ENCODE results near the gene DNAJC1. TPM values are rescaled to one million over a fixed set of nuclear protein-coding genes. Genes with fewer than 3 reads are reported as not detected.

Gene DNAJC1
- total and polyA plus RNA-seq, 2 of the 8 experiments (the other 6 are each of a cell fraction or from before 2014, with no cell fraction given): 6.8 to 14.8 TPM

DNA sequence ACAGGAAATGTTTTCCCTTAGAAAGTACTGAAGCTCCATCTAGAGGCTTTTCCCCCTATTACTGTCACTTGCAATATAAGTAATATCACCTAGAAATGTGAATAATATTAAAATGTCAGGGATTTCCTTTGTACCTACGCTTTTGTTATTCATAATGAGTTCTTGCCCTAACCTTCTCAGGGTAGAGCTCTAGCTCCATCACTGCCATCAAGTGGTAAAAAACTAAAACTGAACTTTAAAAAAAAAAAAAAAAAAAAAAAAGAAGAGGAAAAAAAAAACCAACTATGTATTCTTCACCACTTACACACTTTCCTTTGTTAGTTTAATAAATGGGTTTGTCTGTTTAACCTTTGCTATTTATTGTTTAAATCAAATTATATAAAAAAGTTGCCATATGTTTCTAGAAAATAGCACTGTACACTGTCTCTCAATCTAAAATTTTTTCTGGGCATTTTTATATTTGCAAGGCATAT is 49.9 kb downstream of the DNAJC1 start:
- POLR2A ChIA-PET (ENCODE audit: partially characterized antibody): no interaction called here
- TF ChIP-seq RAD21 (IDR thresholded peaks at IDR 0.05 in 1 of 2, conservative IDR thresholded peaks at IDR 0.05 in 1 of 2; ENCODE audit: low read depth in 2 of 2, low read length in 2 of 2) (peak; percentile 65 to 79), BACH1 (IDR thresholded peaks at IDR 0.05; ENCODE audit: low read length) (no peak), TAF7 (optimal IDR thresholded peaks at IDR 0.05; ENCODE audit: borderline replicate concordance, low read depth, low read length) (no peak), EP300 (IDR thresholded peaks at IDR 0.05; ENCODE audit: borderline replicate concordance in 1 of 2, low read depth in 2 of 2, low read length in 2 of 2) (no peak), RBBP5 (IDR thresholded peaks at IDR 0.05; ENCODE audit: borderline replicate concordance, low read depth, low read length) (no peak), KDM4A (IDR thresholded peaks at IDR 0.05; ENCODE audit: low read depth, low read length, severe bottlenecking) (no peak), FOSL1 (IDR thresholded peaks at IDR 0.05; ENCODE audit: insufficient read depth, low read depth, low read length) (no peak), ZNF274 (IDR thresholded peaks at IDR 0.05; ENCODE audit: borderline replicate concordance, extremely low read depth, low read length) (no peak), EZH2 (IDR thresholded peaks at IDR 0.05; ENCODE audit: low read depth, low read length, severe bottlenecking) (no peak)
- TF ChIP-seq, protein P1, sequence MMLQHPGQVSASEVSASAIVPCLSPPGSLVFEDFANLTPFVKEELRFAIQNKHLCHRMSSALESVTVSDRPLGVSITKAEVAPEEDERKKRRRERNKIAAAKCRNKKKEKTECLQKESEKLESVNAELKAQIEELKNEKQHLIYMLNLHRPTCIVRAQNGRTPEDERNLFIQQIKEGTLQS (IDR thresholded peaks at IDR 0.05; ENCODE audit: insufficient read depth, low read depth, low read length): no peak

More for the DNA sequence above, 49.9 kb downstream of the DNAJC1 start:
- Histone ChIP-seq H3K9ac (replicated peaks in 1 of 4; ENCODE audit: extremely low read depth in 1 of 4, low read depth in 3 of 4, low read length in 3 of 4) (no peak overlapping the region), H3K79me2 (ENCODE audit: control insufficient read depth in 1 of 2, insufficient read depth in 2 of 2, low read length in 2 of 2) (no peaks in the 10 kb centered on the region), H3K14ac (ENCODE audit: insufficient read length) (no peak overlapping the region), H3K4me3 (ENCODE audit: extremely low read depth in 1 of 4, insufficient read depth in 2 of 4, low read depth in 3 of 4, low read length in 4 of 4) (no peak overlapping the region), H4K5ac (ENCODE audit: insufficient read length, low read depth, low read length) (no peak overlapping the region), H3K4me1 (replicated peaks in 1 of 4; ENCODE audit: control insufficient read depth in 3 of 4, insufficient read depth in 4 of 4, low read length in 3 of 4) (no peaks in the 10 kb centered on the region; a peak in 1 of 7 replicates), H3K23me2 (ENCODE audit: low read depth, low read length) (0 out of 2 replicates have a peak, but pooled peaks cover 2% of the 10 kb centered on the region), H2BK20ac (ENCODE audit: low read length) (no peak overlapping the region), H4K20me1 (replicated peaks in 1 of 2; ENCODE audit: control insufficient read depth in 1 of 2, insufficient read depth in 2 of 2, low read length in 2 of 2) (no peaks in the 10 kb centered on the region), H2BK120ac (replicated peaks; ENCODE audit: low read depth, low read length) (no peak overlapping the region), H2BK12ac (ENCODE audit: low read depth, low read length) (no peak overlapping the region), H3K79me1 (ENCODE audit: low read depth, low read length) (no peaks in the 10 kb centered on the region), H3K18ac (ENCODE audit: extremely low read depth, low read length) (no peak overlapping the region), H2AFZ (ENCODE audit: low read length) (no peak overlapping the region), H3K56ac (replicated peaks; ENCODE audit: insufficient read length, low read depth, low read length) (no peak overlapping the region), H2BK15ac (ENCODE audit: low read length) (no peak overlapping the region), H3K4ac (replicated peaks; ENCODE audit: insufficient read length, low read depth, low read length) (no peak overlapping the region), H2BK5ac (ENCODE audit: low read depth, low read length) (no peak overlapping the region), H3K27ac (ENCODE audit: low read depth, low read length) (no peak overlapping the region), H3K4me2 (ENCODE audit: insufficient read depth in 1 of 2, low read depth in 2 of 2, low read length in 2 of 2) (no peak overlapping the region), H3K27me3 (replicated peaks in 1 of 4; ENCODE audit: control insufficient read depth in 3 of 4, extremely low read depth in 1 of 4, insufficient read depth in 3 of 4, low read length in 3 of 4) (no peaks in the 10 kb centered on the region), H2AK5ac (ENCODE audit: low read depth, low read length) (no peak overlapping the region), H3K23ac (ENCODE audit: insufficient read length) (no peak overlapping the region), H3K9me3 (ENCODE audit: insufficient read depth in 2 of 2, low read depth in 1 of 2, low read length in 1 of 2) (no peaks in the 10 kb centered on the region), H3K36me3 (ENCODE audit: control insufficient read depth in 2 of 4, insufficient read depth in 4 of 4, low read length in 3 of 4) (no peaks in the 10 kb centered on the region), H4K8ac (ENCODE audit: extremely low read depth, insufficient read depth, low read length) (no peak overlapping the region), H4K91ac (replicated peaks; ENCODE audit: insufficient read length, low read length) (no peak overlapping the region)
- DNase-seq (ENCODE audit: low read depth in 1 of 2, low spot score in 2 of 2) (no peak), FAIRE-seq (peak; percentile 36)
- CTCF ChIA-PET (ENCODE audit: partially characterized antibody): interaction anchor here (0.5 to 1.8 kb wide), 6 partner anchors 192 to 782 kb away, joined by 3 to 8 read pairs (median 3); no protein-coding TSS in a partner anchor
- 5% methylated on average over 1 of the region's 1 CpG; no CpG with 5 or more reads in 1 of the 2 experiments for WGBS, 2 experiments (ENCODE audit: extremely low coverage in 1 of 2, insufficient coverage in 1 of 2, insufficient read length in 1 of 2, insufficient replicate concordance in 2 of 2, low coverage in 1 of 2, low lambda C conversion rate in 2 of 2, missing lambda C conversion rate in 1 of 2)
